Inferior parietal cortex (tissue), 1 donor: ENCODE measurements around the gene VAV2.
"Not testable (repeated sequence)": the region's sequence is repeated elsewhere in the genome, so short reads cannot be mapped to it uniquely, and the experiment has no call there.

Source experiments
- DNase-seq: peaks from one replicate; pipeline ENCODE4 v3.0.0-alpha.2; 2016; ENCODE audit errors: extremely low spot score

The VAV2 gene

GRCh38 chr9:133917375-133917774 is 74.7 kb downstream of the VAV2 start:
- DNase-seq: no peak

GRCh38 chr9:133916159-133916541 is 76.0 kb downstream of the VAV2 start:
- DNase-seq: peak; percentile 71

- no peak for DNase-seq
Measured at GRCh38 chr9:133915534-133916158, 76.5 kb downstream of the VAV2 start.

GRCh38 chr9:133914442-133915342 is 77.4 kb downstream of the VAV2 start:
- no peak for DNase-seq

- no peak for DNase-seq
Measured at GRCh38 chr9:133913571-133914369, 78.4 kb downstream of the VAV2 start.

- DNase-seq: no peak
Measured at GRCh38 chr9:133910855-133911514, 81.1 kb downstream of the VAV2 start.

- no peak for DNase-seq
Measured at GRCh38 chr9:133906932-133907910, 84.9 kb downstream of the VAV2 start.

GRCh38 chr9:133906218-133906617 is 85.9 kb downstream of the VAV2 start:
- DNase-seq: no peak

GRCh38 chr9:133905493-133905892 is 86.6 kb downstream of the VAV2 start:
- no peak for DNase-seq

GRCh38 chr9:133904346-133905090 is 87.6 kb downstream of the VAV2 start:
- DNase-seq: no peak

GRCh38 chr9:133901184-133901835 is 90.8 kb downstream of the VAV2 start:
- no peak for DNase-seq

GRCh38 chr9:133897675-133898074 is 94.4 kb downstream of the VAV2 start:
- DNase-seq: no peak

- DNase-seq: not testable (repeated sequence)
Measured at GRCh38 chr9:133896007-133896406, 96.1 kb downstream of the VAV2 start.

GRCh38 chr9:133895335-133895734 is 96.8 kb downstream of the VAV2 start:
- DNase-seq: no peak

GRCh38 chr9:133894377-133895321 is 97.5 kb downstream of the VAV2 start:
- DNase-seq: no peak

- no peak for DNase-seq
Measured at GRCh38 chr9:133893191-133893994, 98.7 kb downstream of the VAV2 start.

GRCh38 chr9:133892193-133892920 is 99.8 kb downstream of the VAV2 start:
- no peak for DNase-seq
